22Rv1 (cell line): Measurements from ENCODE around the gene SMOC2.

Experiments used
- CTCF ChIP-seq: fragments of 450-650 bp; IDR thresholded peaks from 2 replicates; pipeline ENCODE4 v1.5.1; 2017; ENCODE audit warnings: mild to moderate bottlenecking
- ZFX ChIP-seq: fragments of 450-650 bp; IDR thresholded peaks from 2 replicates; pipeline ENCODE4 v1.6.1; 2017; ENCODE audit warnings: antibody characterized with exemption, borderline replicate concordance

GRCh38 chr6:168480481-168480880 lies 39.5 kb downstream of the SMOC2 start:
- no peak for TF ChIP-seq CTCF
- no peak for TF ChIP-seq ZFX
